ENCODE results near the gene P3R3URF.

P3R3URF gene

GRCh38 chr1:46131712-46132528 is 44.4 kb downstream of the P3R3URF start:
- DNase-seq (ENCODE audit: low read depth in 2 of 2) = no peak

DNA sequence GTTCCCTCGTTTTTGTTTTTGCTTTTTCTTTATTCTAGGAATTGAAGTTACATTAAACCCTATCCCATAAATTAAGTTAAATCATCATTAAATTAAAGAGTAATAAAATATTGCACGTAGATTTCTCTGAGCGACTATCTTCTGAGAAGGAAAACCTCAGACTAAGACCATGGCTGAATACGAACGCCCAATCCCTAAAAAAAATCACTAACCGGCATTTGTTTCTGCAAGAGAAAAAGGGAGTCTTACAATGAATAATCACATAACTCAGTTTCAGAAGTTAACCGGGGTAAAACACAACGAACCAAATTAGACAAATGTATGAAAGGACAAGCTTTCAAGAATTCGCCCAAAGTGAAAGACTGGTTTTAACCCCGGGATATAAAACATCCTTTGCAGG is 45.2 kb downstream of the P3R3URF start:
- no peak for DNase-seq (ENCODE audit: low read depth in 2 of 2)

DNA sequence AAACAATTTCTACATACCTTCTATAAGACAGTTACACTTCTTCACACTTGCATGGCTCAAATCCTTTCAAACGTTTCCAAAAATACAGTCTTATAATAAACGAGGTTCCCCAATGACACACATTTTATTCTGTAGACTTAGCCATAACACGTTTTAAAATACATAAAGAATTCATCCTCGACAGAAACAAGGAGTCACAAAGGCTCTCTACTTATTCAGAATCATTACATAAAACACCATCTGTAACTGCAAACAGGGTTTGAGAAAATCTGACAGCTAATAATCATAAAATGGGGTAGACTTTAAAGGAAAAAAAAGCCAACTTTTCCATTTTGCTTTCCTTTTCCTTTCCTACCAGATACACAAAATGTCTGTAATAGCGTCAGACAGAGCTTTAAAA is 45.7 kb downstream of the P3R3URF start:
- no peak for DNase-seq (ENCODE audit: low read depth in 2 of 2)

DNA sequence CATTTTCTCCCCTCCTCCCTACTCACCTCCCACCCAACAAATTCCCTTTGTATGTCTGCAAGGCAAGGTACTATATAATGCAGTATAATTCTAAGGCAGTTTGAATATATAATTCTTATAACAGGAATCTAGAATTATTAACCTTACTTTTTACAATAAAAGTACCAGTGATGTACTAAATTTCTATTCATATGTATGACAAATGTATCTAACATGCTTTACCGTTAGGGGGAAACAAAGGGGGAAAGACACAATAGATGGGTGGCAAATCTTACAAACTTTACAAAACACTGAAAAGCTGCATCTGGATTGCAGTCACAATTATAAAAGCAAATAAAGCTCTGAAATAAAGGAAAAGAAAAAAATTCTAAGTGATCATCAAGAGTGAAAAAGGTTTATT is 46.2 kb downstream of the P3R3URF start:
- no peak for DNase-seq (ENCODE audit: low read depth in 2 of 2)

DNA sequence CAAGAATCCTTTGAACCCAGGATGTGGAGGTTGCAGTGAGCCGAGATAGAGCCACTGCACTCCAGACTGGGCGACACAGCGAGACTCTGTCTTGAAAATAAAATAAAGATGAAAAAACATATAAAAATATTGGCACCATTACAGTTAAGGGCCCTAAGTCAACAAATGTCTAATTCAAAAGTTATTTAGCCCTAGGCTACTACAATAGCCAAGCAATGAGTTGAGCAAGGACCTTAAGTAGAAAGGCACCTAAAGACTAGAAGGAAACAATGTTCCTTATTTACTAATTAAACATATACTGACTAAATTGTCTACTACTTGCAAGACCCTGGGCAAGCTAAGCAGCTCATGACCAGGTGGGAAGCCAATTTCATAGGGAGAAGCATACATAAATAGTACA is 47.9 kb downstream of the P3R3URF start:
- no peak for DNase-seq (ENCODE audit: low read depth in 2 of 2)

Measured in fibroblast of skin of left biceps (primary cell).